Measurements from ENCODE around the gene ATP1A2.

ATP1A2 gene

GRCh38 chr1:160137216-160137862 is 21.8 kb downstream of the ATP1A2 start:
- TF ChIP-seq POLR2AphosphoS5 (IDR thresholded peaks at IDR 0.05; ENCODE audit: low read depth, low read length), result no peak
- TF ChIP-seq SIN3A (IDR thresholded peaks at IDR 0.05; ENCODE audit: borderline replicate concordance, insufficient read depth, low read length), result no peak
- no peak for TF ChIP-seq REST (IDR thresholded peaks at IDR 0.05; ENCODE audit: insufficient read depth in 1 of 2, low read depth in 2 of 2, low read length in 2 of 2)
- TF ChIP-seq TAF1 (IDR thresholded peaks at IDR 0.05; ENCODE audit: borderline replicate concordance, insufficient read depth, low read length), result no peak
- TF ChIP-seq FOXP2 (optimal IDR thresholded peaks at IDR 0.05; ENCODE audit: borderline replicate concordance, extremely low read depth, extremely low read length, insufficient read depth), result no peak

DNA sequence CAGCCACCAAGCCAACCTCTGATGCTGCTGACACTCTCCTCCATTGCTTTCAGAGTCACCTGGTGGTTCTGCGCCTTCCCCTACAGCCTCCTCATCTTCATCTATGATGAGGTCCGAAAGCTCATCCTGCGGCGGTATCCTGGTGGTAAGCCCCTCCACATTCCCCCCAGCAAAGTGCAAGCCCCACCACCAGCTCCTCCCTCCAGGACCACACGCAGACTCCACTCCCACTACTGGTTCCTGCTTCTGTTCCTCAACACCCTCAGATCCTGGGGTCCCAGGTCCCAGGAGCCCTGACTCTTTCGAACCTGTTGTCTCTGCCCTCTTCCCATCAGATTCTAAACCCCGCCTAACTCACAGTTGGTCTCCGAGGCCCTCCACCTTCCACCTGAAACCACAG is 24.3 kb downstream of the ATP1A2 start:
- no peak for TF ChIP-seq POLR2AphosphoS5 (IDR thresholded peaks at IDR 0.05; ENCODE audit: low read depth, low read length)
- no peak for TF ChIP-seq FOXP2 (optimal IDR thresholded peaks at IDR 0.05; ENCODE audit: borderline replicate concordance, extremely low read depth, extremely low read length, insufficient read depth)
- no peak for TF ChIP-seq TAF1 (IDR thresholded peaks at IDR 0.05; ENCODE audit: borderline replicate concordance, insufficient read depth, low read length)
- TF ChIP-seq SIN3A (IDR thresholded peaks at IDR 0.05; ENCODE audit: borderline replicate concordance, insufficient read depth, low read length), result no peak
- no peak for TF ChIP-seq REST (IDR thresholded peaks at IDR 0.05; ENCODE audit: insufficient read depth in 1 of 2, low read depth in 2 of 2, low read length in 2 of 2)

GRCh38 chr1:160143695-160144094 is 28.1 kb downstream of the ATP1A2 start:
- no peak for TF ChIP-seq SIN3A (IDR thresholded peaks at IDR 0.05; ENCODE audit: borderline replicate concordance, insufficient read depth, low read length)
- TF ChIP-seq REST (IDR thresholded peaks at IDR 0.05; ENCODE audit: insufficient read depth in 1 of 2, low read depth in 2 of 2, low read length in 2 of 2), result no peak
- no peak for TF ChIP-seq FOXP2 (optimal IDR thresholded peaks at IDR 0.05; ENCODE audit: borderline replicate concordance, extremely low read depth, extremely low read length, insufficient read depth)
- TF ChIP-seq TAF1 (IDR thresholded peaks at IDR 0.05; ENCODE audit: borderline replicate concordance, insufficient read depth, low read length), result no peak
- TF ChIP-seq POLR2AphosphoS5 (IDR thresholded peaks at IDR 0.05; ENCODE audit: low read depth, low read length), result no peak

DNA sequence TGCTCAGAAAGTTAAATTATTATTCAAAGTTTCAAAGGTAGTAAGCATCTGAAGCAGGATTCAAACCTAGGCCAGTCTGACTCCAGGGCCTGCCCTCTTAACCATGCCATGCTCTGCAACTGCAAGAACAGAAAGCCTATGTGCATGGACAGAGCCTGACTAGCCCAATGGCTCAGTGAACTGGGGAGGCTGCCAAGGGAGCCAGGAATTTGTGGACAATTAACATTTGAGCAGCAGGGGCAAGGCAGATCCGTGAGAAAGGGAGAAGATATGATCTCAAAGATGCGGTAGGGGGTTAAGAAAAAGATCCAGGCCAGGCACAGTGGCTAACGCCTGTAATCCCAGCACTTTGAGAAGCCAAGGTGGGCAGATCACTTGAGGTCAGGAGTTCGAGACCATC is 29.4 kb downstream of the ATP1A2 start:
- TF ChIP-seq TAF1 (IDR thresholded peaks at IDR 0.05; ENCODE audit: borderline replicate concordance, insufficient read depth, low read length), result no peak
- TF ChIP-seq REST (IDR thresholded peaks at IDR 0.05; ENCODE audit: insufficient read depth in 1 of 2, low read depth in 2 of 2, low read length in 2 of 2), result no peak
- TF ChIP-seq POLR2AphosphoS5 (IDR thresholded peaks at IDR 0.05; ENCODE audit: low read depth, low read length), result no peak
- TF ChIP-seq SIN3A (IDR thresholded peaks at IDR 0.05; ENCODE audit: borderline replicate concordance, insufficient read depth, low read length), result no peak
- TF ChIP-seq FOXP2 (optimal IDR thresholded peaks at IDR 0.05; ENCODE audit: borderline replicate concordance, extremely low read depth, extremely low read length, insufficient read depth), result no peak
